ENCODE data around the gene DIS3L2.

Gene DIS3L2

GRCh38 chr2:231947694-231948093 is 13.8 kb upstream of the DIS3L2 start:
- H3K36me3 ChIP-seq (ENCODE audit: control insufficient read depth, insufficient read depth, low read length) = no peaks in the 10 kb centered on the region
- no peaks in the 10 kb centered on the region for H3K9me3 ChIP-seq (ENCODE audit: control insufficient read depth, low read length)
- H3K9ac ChIP-seq = no peak overlapping the region
- H3K79me2 ChIP-seq = no peaks in the 10 kb centered on the region
- H2AFZ ChIP-seq = no peak overlapping the region
- no peak for TF ChIP-seq CTCF (IDR thresholded peaks at IDR 0.05)
- no peaks in the 10 kb centered on the region for H3K4me1 ChIP-seq
- H3K27me3 ChIP-seq (ENCODE audit: control insufficient read depth, insufficient read depth, low read length) = no peaks in the 10 kb centered on the region
- no peak overlapping the region for H3K4me3 ChIP-seq (ENCODE audit: low read depth, low read length)
- H3K4me2 ChIP-seq (ENCODE audit: low read length) = no peak overlapping the region
- no peak overlapping the region for H3K27ac ChIP-seq

- Histone ChIP-seq H3K27me3 (ENCODE audit: control insufficient read depth, insufficient read depth, low read length) (no peaks in the 10 kb centered on the region), H3K27ac (no peak overlapping the region), H3K9ac (no peak overlapping the region), H3K4me1 (no peaks in the 10 kb centered on the region), H3K79me2 (no peaks in the 10 kb centered on the region), H3K4me2 (ENCODE audit: low read length) (no peak overlapping the region), H3K36me3 (ENCODE audit: control insufficient read depth, insufficient read depth, low read length) (no peaks in the 10 kb centered on the region), H3K9me3 (ENCODE audit: control insufficient read depth, low read length) (no peaks in the 10 kb centered on the region), H3K4me3 (ENCODE audit: low read depth, low read length) (no peak overlapping the region), H2AFZ (no peak overlapping the region)
- no peak for TF ChIP-seq CTCF (IDR thresholded peaks at IDR 0.05)
These were observed 10.0 kb upstream of the DIS3L2 start for GRCh38 chr2:231951452-231952035.

GRCh38 chr2:231955758-231956472 is 5.6 kb upstream of the DIS3L2 start:
- H3K4me1 ChIP-seq = no peaks in the 10 kb centered on the region
- TF ChIP-seq CTCF (IDR thresholded peaks at IDR 0.05) = no peak
- H3K27me3 ChIP-seq (ENCODE audit: control insufficient read depth, insufficient read depth, low read length) = no peaks in the 10 kb centered on the region
- no peaks in the 10 kb centered on the region for H3K9me3 ChIP-seq (ENCODE audit: control insufficient read depth, low read length)
- no peak overlapping the region for H2AFZ ChIP-seq
- H3K4me3 ChIP-seq (ENCODE audit: low read depth, low read length) = no peak overlapping the region
- peaks cover 2% of the 10 kb centered on the region for H3K79me2 ChIP-seq
- no peak overlapping the region for H3K27ac ChIP-seq
- H3K9ac ChIP-seq = no peak overlapping the region
- no peaks in the 10 kb centered on the region for H3K36me3 ChIP-seq (ENCODE audit: control insufficient read depth, insufficient read depth, low read length)
- no peak overlapping the region for H3K4me2 ChIP-seq (ENCODE audit: low read length)

GRCh38 chr2:231957913-231958763 is 3.4 kb upstream of the DIS3L2 start:
- H3K9ac ChIP-seq = no peak overlapping the region
- no peak for TF ChIP-seq CTCF (IDR thresholded peaks at IDR 0.05)
- H3K79me2 ChIP-seq = peaks cover 17% of the 10 kb centered on the region
- no peaks in the 10 kb centered on the region for H3K27me3 ChIP-seq (ENCODE audit: control insufficient read depth, insufficient read depth, low read length)
- H3K9me3 ChIP-seq (ENCODE audit: control insufficient read depth, low read length) = no peaks in the 10 kb centered on the region
- H3K4me2 ChIP-seq (ENCODE audit: low read length) = no peak overlapping the region
- H2AFZ ChIP-seq = peak overlapping the region; percentile 25
- H3K36me3 ChIP-seq (ENCODE audit: control insufficient read depth, insufficient read depth, low read length) = no peaks in the 10 kb centered on the region
- no peak overlapping the region for H3K27ac ChIP-seq
- H3K4me3 ChIP-seq (ENCODE audit: low read depth, low read length) = no peak overlapping the region
- peaks cover 3% of the 10 kb centered on the region for H3K4me1 ChIP-seq

Data from parathyroid adenoma (tissue), 2 donors.